HG02623 (cell line): ENCODE measurements around the gene RIN2.
"Not testable (repeated sequence)": the region's sequence is repeated elsewhere in the genome, so short reads cannot be mapped to it uniquely, and the experiment has no call there.

Experiments
- ATAC-seq: cut with Tn5 transposase; IDR thresholded peaks from one replicate; pipeline ENCODE4 v1.9.1; 2021; ENCODE audit warnings: moderate library complexity; ENCODE audit not compliant: unreplicated experiment

The RIN2 gene

DNA sequence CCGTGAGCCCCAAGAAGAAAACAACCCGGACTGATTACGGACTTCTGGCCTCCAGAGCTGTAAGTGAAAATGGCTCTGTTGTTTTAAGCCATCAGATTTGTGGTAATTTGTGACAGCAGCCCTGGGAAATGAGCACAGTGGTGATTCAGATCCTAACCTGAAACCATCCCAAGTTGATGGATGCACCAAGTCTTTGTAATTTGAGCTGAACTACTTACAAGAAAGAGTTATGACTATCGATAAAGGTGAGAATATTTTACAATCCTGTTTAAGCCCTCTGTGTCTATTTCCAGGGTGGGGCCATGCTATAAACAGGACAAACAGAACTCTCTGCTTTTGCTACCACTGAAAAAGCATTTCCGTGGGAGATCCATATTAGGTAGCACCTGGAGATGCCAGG lies 19.1 kb upstream of the RIN2 start:
- ATAC-seq = no peak

DNA sequence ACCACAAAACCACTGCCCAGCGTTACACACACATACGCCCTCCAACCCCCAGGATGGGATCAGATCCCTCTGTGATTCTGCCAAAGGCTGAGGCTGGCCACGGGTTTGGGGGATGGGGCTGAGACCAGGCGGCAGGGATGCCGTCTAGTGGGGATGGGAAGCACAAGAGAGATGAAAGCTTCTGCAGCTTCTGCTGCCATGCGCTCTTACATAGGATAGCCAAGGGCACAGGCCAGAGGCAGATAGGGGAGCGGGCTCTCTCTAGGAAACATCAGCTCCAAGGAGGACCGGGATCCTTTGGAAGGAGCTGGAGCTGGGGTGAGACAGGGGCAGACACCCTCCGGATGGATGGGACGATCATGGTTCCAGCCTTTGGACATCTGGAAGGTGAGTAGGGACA lies 18.7 kb upstream of the RIN2 start:
- no peak for ATAC-seq

DNA sequence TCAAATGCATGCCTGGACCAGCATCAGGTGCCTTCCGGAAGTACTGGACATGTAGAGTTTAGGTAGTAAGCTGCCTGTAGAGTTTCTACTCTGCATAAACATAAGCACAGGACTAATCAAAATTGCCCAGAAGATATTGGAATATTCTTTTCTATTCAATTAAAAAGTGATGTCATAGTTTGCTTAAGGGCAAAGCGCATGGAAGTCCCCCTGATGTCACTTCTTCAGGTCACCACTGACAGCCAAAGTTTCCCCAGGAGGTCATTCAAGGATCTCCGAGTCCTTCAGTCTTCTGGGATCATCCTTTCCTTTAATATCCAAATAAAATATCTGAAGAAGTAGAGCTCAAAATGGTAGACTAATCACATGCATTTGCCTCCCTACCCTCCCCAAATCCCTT lies 17.5 kb upstream of the RIN2 start:
- no peak for ATAC-seq

DNA sequence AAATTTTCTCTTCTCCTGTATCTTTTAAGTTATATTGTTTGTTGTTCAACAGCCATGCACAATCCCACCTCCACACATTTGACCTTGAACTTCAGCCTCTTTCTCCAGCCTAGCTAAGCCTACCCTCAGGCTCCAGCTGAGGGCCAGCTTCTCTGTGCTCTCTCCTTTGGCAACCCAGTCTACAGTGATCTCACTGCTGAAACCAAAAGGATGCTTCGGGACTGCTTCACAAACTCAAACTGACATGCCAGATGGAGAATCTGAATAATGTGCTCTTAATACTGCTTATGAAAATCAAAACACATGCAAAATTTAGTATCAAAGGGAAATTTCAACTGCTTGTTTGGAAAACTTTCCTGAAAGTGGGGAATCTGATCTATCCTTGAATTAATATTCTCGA lies 16.1 kb upstream of the RIN2 start:
- ATAC-seq = no peak

DNA sequence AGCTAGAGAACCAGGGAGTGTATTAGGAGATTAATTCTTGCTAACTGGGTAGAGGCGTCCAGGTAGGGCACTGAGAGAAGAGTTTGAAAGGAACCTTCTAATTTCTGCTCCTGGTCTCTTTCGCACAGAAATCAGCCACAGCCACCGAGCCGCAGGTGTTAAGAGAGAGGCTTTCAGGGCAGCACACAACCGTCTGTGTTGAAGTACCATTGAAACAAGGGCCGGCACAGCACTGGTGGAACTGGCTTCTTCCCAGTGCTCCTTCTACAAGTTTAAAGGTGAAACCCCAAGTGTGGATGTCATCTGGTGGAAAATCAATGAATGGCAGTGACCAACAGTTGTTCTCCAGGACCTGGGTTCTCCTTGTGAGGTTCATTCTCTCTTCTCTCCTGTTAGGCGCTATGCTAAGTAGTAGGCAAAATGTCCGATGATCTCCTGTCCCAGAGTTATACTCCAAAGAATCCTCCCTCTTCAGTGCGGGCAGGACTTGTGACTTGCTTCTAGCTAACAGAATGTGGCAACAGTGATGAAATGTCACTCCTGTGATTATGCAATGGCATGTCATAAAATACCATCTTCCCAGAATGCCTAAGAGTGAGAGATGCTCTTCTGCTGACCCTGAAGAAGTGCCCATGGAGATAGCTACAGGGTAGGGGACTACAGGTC lies 15.0 kb upstream of the RIN2 start:
- no peak for ATAC-seq

DNA sequence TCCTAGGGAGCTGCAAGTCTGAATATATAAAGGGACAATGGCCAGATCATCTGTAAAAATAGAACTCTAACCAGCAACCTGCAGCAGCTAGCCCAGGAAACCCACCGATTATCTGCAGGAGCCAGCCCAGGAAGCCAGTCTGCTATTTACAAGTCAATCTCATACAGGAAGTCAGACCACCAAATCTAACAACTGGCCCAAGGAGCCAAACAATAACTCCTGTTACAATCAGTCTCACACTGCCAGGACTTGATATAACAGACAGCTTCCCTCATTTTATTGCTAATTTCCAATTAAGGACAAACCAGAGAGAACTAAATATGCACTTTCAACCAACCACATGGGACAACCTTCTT lies 14.4 kb upstream of the RIN2 start:
- no peak for ATAC-seq

DNA sequence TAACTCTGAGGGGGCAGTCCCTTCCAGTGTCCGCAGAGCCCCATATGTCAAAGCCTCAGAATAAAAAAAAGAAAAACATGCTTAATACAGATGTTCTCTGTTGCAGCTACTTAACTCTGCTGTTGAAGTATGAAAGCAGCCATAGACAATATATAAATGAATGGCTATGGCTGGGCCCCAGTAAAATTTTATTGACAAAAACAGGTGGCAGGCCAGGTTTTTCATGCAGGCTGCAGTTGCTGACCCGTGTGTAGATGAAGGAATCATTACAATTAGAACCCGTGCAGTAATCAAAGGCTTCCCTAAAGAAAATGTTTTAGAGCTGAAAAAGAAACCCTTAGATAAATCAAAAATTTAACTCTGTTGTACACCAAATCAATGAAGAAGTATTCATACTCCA lies 13.0 kb upstream of the RIN2 start:
- ATAC-seq = no peak

DNA sequence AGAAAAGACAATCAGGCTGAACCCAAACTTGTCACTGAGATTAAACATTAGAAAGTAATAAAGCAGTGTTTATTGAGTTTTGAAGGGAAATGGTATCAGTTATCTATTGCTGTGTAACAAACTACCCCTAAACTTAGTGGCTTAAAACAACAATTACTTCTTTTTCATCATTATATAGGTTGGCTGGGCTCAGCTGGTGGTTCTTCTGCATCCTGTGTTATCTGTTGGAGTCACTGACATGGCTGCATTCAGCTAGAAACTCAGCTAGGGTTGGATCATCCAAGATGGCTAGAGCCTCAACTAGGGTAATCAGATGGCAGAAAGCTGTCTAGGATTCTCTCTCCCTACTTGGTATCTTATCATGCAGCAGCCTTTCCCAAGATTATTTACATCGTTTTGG lies 12.5 kb upstream of the RIN2 start:
- no peak for ATAC-seq

DNA sequence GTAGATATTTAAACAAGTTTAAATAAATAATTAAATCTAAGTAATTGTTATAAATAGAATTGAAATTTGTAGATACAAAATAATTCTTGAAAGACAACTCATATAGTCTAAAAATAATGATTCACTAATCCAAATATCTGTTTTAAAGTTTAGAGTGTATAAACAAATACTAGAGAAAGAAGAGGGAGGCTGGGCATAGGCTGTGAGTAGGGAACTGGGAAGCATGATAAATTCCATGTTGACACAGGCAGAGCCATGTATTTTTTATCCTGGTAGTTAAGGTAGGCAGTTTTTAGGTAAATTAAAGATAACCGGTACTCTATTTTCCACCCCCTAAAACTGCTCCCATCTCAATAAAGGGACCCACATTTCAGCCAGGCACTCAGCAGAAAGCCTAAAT lies 11.7 kb upstream of the RIN2 start:
- no peak for ATAC-seq

DNA sequence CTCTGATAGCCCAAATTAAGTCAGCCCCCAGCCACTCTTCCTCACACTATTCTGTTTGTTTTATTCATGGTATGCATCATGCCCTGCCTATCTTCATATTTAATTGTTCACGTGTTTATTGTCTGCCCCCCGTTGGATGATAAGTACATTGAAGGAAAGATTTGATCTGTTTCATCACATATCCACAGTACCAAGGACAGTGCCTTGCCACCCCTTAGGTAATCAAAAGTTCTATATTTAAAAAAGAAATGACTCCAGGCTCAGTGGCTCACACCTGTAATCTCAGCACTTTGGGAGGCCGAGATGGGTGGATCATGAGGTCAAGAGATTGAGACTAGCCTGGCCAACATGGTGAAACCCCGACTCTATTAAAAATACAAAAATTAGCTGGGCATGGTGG lies 10.2 kb upstream of the RIN2 start:
- ATAC-seq = no peak

DNA sequence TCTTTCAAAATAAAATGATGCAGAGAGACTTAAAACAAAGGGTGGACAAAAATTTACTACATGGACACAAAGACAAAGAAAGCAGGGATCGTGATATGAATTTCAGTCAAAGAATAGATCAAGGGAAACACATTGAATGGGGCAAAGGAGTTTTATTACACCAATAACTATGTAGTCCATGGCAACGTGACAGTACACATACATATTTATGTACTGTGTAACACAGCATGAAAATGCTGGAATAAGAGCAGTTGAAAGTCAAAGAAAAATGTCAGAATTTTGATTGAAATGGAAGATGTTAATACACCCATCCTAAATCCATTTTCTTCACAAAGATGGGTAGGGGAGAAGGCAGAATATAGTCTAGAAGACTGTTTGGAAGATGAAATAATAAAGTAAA lies 9.4 kb upstream of the RIN2 start:
- ATAC-seq = no peak

DNA sequence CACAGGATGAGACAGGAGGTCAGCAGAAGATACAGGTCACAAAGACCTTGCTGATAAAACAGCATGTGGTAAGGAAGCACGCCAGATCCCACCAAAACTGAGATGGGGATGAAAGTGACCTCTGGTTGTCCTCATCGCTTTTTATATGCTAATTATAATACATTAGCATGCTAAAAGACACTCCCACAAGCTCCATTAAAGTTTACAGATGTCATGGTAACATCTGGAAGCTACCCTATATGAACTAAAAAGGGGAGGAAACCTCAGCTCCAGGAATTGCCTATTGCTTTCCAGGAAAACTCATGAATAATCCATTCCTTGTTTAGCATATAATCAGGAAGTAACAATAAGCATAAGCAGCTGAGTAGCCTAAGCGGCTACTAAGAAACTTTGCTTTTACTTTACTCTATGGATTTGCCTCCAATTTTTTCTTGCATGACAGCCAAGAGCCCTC lies 8.4 kb upstream of the RIN2 start:
- no peak for ATAC-seq

DNA sequence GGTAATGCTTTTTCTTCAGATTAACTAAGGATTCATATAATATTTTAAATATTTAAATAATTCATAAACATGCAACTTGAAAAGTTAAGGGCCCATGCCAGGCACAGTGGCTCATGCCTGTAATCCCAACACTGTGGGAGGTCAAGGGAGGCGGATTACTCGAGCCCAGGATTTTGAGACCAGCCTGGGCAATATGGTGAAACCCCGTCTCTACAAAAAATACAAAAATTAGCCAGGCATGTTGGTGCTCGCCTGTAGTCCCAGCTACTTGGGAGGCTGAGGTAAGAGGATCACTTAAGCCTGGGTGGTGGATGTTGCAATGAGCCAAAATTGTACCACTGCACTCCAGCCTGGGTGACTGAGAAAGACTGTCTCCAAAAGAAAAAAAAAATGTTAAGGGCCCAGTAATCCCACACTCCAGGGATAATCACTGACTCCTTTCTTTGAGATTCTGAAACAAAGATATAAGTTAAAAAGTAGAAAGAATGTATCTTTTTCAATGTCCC lies 7.9 kb upstream of the RIN2 start:
- ATAC-seq = no peak

DNA sequence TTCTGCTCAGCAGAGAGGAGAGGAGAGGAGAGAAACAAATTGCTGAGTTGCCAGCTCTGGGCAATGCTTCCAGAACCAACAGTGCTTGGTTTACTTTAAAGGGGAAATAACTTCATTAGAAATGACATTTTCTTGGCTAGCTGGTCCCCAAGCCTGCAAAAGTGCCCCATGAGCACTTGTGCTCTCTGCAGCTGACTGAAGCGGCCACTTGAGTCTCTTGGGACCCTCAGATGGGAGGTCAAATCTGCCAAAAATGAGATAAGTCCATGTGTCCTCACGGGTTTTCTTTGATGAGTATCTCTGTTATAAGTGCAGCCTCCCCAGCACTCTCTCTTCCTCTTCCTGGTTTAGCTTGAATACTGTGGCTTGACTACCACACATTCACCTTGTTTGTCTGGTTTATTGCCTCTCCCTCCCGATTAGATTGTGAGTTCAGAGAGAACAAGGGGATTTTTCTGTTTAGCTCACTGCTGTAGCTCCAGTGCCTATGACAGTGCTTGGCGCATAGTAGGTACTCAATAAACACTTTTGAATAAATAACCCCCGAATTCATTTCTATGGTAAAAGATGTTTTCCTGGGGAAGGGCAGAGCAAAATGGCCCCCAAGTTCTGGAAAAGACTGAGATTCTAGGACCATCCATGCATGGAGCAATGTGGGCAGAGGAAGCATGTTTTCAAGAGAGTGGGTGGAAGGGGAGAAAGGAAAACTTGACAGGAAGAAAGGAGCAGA lies 7.0 kb upstream of the RIN2 start:
- ATAC-seq = no peak

DNA sequence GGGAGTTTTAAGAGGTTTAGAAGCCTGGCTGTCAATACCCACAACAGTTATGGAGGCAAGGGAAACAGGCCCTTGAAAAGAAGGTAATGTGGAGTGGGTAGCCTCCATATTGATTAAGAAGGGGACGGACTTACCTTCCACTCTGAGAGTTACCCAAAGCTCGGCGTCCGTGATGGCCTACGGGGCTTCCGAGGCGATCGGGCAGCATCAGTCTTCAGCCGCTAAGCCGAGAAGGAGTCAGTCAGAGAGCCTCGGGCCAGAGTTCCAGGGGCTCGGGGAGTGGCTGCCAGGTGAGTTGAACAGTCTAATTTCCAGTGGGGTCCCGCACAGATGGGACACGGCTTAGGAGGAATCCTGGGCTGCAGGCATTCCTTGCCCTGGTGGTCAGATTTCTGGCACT lies 3.9 kb upstream of the RIN2 start:
- ATAC-seq = not testable (repeated sequence)

DNA sequence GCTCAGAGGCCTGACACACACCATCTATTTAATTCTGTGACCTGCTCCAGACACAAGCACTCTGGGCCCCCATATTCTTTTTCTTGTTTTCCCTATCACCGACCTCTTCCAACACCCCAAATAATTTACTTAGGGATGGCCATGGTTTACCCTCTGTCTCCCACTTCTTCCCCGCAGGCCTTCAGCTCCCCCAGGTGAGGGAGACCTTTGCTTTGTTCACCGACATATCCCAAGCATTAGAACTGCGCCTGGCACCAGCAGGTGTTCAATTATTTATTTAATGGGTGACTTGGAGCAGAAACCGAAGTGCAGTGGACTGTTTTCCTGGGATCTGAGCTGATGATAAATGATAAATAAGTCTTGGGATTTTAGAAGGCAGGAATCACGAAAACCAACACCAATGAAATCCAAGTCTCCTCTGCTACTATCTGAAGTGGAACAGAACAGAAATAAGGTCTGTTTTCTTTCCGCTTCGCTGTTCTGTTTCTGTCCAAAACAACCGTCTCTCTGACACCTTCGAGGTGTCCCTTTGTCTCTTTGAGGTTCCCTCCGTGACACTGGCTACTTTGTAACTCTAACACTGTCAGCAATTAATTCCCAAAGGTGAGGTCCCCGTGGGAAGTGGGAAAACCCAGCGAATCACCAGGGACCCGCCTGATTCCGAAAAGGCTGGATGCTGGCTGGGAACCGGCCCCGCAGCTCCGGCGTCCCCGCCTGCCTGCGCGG lies 1.1 kb upstream of the RIN2 start:
- no peak for ATAC-seq

DNA sequence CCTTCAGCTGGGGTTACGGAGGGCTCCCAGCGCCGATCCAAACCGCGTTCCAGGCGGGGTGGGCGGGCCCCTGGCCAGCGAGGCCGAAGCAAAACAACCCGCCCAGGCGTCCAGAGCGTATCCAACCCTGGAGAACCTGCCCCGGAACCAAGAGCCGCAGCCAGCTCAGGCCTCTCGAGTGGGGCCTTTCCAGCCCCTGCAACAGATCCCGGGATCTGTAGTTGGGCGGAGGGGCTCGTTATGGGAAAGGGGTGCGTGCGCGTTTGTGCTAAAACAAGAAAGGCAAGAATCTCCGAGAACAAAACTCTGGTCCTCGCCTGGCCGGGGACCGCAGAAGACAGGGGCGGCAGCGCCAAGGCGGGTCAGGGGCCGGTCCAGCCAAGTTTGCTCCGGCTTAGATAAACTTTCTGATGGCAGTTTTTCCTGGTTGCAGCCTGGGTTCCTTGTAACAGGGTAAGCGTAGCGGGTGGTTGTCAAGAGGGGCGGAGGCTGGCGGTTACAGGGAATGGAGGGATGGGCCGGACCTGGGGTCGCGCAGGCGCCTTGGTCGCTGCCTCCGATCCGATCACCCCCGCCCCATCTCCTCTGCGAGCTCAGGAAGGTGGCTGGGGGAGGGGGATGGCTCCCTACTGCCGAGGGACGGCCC lies 448 bp upstream of the RIN2 start:
- no peak for ATAC-seq

DNA sequence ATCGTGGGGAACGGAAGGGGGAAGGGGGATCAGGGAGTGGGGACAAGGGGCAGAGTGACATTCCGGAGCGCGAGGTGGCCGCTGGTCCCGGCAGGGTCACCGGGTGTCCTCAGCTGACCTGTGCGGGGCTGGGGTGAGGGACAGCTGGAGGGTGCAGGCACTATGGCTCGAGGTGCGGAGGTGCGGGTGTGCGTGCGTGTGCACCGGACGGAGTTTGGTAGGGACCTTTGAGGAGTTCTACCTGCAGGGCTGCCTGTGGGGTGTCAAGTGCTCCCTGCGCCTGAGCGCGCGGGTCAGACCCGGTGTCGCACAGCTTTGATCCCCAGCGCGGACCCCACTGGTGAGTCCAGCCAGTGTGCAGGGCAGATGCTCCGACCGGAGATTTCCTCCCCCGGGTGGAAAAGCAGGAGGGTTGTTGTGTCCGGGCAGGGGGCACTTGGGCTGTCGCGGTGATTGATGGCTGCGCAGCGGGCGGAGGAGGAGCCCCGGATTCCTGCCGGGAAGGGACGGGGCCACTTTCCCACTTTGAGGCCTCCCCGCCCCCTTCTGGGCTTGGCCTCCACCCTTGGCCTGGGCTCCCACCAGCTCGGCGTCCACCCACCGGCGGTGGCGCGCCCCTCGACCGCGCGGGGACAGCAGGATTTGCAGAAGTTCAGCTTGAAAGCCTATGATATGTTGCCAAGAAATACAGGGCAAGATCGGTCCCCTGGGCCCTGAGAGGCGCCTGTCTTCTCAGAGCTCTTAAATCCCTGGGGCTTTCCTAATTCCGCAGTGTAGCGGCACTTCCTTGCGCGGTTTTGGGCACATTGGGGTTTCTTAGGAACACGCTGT lies 658 bp downstream of the RIN2 start:
- ATAC-seq = no peak

DNA sequence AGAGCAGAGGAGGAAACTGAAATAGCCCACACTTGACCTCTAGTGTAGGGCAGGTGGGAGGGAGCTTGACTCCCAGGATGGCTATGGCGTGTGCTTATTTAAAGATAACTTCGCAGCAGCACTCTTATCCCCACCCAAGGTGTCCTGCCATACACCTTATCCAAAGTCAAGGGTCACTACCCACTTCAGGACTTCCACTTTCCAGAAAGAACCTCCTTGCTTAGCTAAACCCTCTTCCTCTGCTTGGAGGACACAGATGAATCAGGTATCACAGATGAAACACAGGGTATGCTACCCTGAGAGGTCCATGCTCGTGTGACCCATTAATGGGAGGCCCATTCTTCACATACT lies 2.3 kb downstream of the RIN2 start:
- no peak for ATAC-seq

DNA sequence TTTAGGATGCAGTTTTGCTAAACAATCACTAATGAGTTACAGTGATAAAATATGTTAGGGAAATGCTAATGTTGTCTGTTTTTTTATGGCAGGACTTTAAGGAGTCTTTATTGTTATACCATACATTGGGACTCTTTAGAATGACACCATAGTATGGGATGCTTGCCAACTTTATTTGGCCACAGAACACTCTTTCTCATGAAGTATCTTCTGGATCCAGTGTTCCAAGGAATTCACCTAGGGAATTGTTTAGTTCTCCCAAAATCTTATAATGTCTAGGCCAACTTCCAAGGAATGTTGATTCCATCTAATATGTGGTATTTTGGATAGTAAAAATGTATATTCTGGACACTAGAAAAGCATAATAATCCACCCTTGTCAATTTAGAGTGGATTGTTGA lies 3.3 kb downstream of the RIN2 start:
- no peak for ATAC-seq

DNA sequence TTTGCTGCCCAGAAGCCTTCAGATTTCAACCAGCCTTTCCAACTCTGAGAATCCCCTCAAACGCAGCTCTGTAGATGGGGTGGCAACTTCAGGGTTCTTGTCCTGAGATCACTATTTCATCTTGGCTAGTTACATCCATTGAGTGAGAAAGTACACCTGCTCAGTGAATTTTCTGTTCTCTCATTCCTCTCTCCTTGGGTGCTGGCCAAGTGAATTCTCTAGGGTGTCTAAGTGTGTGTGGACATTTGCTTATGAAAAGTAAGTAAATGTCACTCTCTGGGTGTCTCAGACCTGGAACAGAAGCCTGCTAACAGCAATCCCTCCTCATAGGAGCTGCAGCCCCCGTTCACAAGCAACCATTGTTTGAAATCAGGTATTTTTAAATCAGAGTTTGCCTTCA lies 3.8 kb downstream of the RIN2 start:
- ATAC-seq = no peak
